RPMI8226 (cell line): ENCODE measurements around the gene CDC42BPA.
"Not testable (repeated sequence)": the region's sequence is repeated elsewhere in the genome, so short reads cannot be mapped to it uniquely, and the experiment has no call there.

Experiments used
- DNase-seq: peaks from one replicate; pipeline ENCODE4 v3.0.0-alpha.2; 2015

CDC42BPA gene

GRCh38 chr1:227112538-227112937, 205.8 kb downstream of the CDC42BPA start:
- no peak for DNase-seq

- DNase-seq: no peak
Measured at GRCh38 chr1:227111782-227112181, 206.5 kb downstream of the CDC42BPA start.

- not testable (repeated sequence) for DNase-seq
Measured at GRCh38 chr1:227105291-227105690, 213.0 kb downstream of the CDC42BPA start.

GRCh38 chr1:227102056-227102455, 216.2 kb downstream of the CDC42BPA start:
- no peak for DNase-seq

- no peak for DNase-seq
Measured at GRCh38 chr1:227094249-227094966, 223.9 kb downstream of the CDC42BPA start.

GRCh38 chr1:227093309-227093708, 225.0 kb downstream of the CDC42BPA start:
- DNase-seq: no peak

GRCh38 chr1:227092069-227092468, 226.2 kb downstream of the CDC42BPA start:
- no peak for DNase-seq

- no peak for DNase-seq
Measured at GRCh38 chr1:227086636-227087035, 231.7 kb downstream of the CDC42BPA start.

GRCh38 chr1:227082999-227083746, 235.1 kb downstream of the CDC42BPA start:
- no peak for DNase-seq

- no peak for DNase-seq
Measured at GRCh38 chr1:227077783-227078182, 240.5 kb downstream of the CDC42BPA start.

- DNase-seq: no peak
Measured at GRCh38 chr1:227073786-227074185, 244.5 kb downstream of the CDC42BPA start.

- no peak for DNase-seq
Measured at GRCh38 chr1:227072991-227073390, 245.3 kb downstream of the CDC42BPA start.

- no peak for DNase-seq
Measured at GRCh38 chr1:227071895-227072587, 246.3 kb downstream of the CDC42BPA start.

GRCh38 chr1:227070638-227071285, 247.5 kb downstream of the CDC42BPA start:
- no peak for DNase-seq

- DNase-seq: no peak
Measured at GRCh38 chr1:227069490-227069889, 248.8 kb downstream of the CDC42BPA start.

GRCh38 chr1:227068883-227069282, 249.4 kb downstream of the CDC42BPA start:
- DNase-seq: no peak

GRCh38 chr1:227066999-227067398, 251.3 kb downstream of the CDC42BPA start:
- no peak for DNase-seq

- no peak for DNase-seq
Measured at GRCh38 chr1:227065311-227065710, 253.0 kb downstream of the CDC42BPA start.

GRCh38 chr1:227062306-227062705, 256.0 kb downstream of the CDC42BPA start:
- no peak for DNase-seq

GRCh38 chr1:227059076-227059475, 259.2 kb downstream of the CDC42BPA start:
- no peak for DNase-seq

GRCh38 chr1:227058321-227058751, 260.0 kb downstream of the CDC42BPA start:
- DNase-seq: no peak

- no peak for DNase-seq
Measured at GRCh38 chr1:227049253-227049652, 269.0 kb downstream of the CDC42BPA start.

- no peak for DNase-seq
Measured at GRCh38 chr1:227043755-227044154, 274.5 kb downstream of the CDC42BPA start.
